ENCODE data around the gene PIK3R2.
"Not testable (repeated sequence)": the region's sequence is repeated elsewhere in the genome, so short reads cannot be mapped to it uniquely, and the experiment has no call there.

The PIK3R2 gene

GRCh38 chr19:18203863-18204393 is 51.0 kb downstream of the PIK3R2 start, which contains the start of gene RAB3A:
Gene RAB3A (minus strand): TSS chr19:18204042. CDS start chr19:18202740, 1,302 bp downstream.
- DNase-seq (ENCODE audit: low read depth): peak; percentile 100

- no peak for DNase-seq (ENCODE audit: low read depth)
These were observed 51.6 kb downstream of the PIK3R2 start for GRCh38 chr19:18204394-18205199.

DNA sequence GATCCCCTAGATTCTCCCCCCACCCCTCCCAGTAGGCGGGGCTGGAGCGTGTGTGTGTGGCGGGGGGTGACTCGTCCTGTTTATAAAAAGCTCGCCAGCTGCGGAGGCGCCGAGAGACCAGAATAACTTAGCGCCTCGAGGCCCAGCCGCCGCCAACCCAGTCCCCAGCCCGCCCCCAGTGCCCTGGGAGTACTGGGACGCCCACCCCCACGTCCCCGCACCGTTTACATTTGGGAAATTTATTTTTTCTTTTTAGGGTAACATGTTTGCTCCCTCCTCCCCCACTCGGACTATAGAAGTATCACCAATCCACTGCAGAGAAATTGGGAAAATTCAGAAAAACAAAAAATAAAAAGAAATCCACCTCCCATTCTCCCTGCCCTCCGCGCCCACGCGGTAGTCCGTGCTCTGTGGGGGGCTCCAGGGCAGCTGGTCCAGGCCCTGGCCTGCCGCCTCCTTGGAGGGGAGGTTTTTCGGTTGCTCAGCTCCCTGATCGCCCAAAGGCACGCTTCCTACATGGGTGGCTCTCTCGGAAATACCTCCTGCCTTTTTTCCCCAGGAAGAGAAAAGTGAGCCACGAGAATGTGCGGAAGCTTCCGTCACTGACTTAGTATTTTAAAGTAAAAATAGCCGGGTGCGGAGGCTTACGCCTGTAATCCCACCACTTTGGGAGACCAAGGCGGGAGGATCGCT is 52.4 kb downstream of the PIK3R2 start:
- peak; percentile 27 for DNase-seq (ENCODE audit: low read depth)

DNA sequence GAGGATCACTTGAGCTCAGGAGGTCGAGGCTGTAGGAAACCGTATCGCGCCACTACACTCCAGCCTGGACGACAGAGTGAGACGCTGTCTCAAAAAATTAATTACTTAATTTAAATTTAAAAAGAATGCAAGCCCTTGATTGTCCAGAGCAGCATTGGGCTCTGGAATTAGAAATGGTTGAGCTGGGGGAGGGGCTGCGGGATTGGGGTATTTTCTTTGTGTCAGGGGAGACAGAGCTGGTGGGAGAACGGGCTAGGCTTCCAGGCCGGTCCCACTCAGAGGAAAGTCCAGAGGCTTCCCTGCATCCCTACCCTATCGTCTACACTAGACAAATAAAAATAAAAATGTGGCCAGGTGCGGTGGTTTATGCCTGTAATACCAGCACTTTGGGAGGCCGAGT is 53.1 kb downstream of the PIK3R2 start:
- no peak for DNase-seq (ENCODE audit: low read depth)

GRCh38 chr19:18208098-18208951 is 55.4 kb downstream of the PIK3R2 start:
- no peak for DNase-seq (ENCODE audit: low read depth)

- DNase-seq (ENCODE audit: low read depth): not testable (repeated sequence)
These were observed 56.9 kb downstream of the PIK3R2 start for GRCh38 chr19:18209912-18210311.

DNA sequence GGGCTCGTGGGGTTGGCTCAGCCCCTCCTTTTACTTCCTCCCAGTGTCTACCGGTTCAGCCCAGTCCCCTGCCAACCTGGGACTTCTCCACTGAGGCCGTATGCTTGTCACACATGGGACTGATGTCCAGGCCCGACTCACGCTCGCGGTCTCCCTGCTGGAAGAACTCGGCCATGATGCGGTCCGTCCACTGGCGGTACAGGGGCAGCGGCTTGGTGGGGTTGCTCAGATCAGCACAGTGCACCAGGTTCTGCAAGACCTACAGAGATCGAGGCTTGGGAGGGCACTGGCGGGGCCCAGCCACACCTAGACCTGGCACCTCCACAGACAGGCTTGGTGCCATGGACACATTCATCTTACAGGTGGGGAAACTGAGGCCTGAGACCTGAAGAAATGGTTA is 58.7 kb downstream of the PIK3R2 start:
- DNase-seq (ENCODE audit: low read depth): no peak

DNA sequence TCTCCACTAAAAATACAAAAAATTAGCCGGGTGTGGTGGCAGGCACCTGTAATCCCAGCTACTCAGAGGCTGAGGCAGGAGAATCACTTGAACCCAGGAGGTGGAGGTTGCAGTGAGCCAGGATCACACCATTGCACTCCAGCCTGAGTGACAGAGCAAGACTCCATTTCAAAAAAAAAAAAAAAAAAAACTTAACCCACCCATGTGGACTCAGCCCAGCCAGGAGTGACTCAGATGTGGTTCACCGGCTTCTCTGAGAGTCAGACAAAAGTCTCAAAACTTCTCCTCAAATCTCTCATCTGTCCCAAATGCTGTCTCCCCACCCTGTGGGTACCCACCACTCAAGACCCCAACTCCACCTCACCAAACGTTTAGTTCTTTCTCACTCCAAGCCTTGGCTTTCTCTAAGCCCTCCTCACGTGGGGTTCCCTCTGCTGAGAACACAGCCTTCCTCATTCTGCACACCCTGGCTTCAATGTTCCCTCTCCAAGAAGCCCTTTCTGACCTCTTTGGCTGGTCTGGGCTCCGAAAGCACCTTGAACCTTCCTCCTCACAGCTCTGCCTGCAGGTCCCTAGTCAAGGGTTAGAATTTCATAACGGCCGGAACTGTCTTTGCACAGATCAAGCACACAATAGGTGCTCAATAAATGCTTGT is 61.9 kb downstream of the PIK3R2 start:
- DNase-seq (ENCODE audit: low read depth): no peak

DNA sequence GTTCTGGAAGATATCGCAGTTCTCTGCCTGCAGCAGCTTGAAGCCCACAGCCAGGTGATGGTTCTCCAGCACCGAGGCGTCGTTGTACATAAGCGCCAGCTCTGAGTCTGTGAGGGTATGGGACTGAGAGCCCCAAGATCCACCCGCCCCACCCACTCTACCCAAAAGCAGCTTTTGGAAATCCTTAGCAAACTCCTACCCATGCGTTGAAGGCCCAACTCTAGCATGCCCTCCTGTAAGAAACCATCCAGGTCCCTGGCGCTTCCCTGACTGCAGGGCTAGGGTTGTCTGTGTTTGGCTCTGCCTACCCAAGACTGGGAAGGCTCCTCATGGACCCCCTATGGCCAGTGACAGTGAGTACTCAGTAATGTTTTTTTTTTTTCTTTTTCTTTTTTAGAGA is 63.8 kb downstream of the PIK3R2 start:
- DNase-seq (ENCODE audit: low read depth): no peak

GRCh38 chr19:18218159-18218558 is 65.2 kb downstream of the PIK3R2 start:
- no peak for DNase-seq (ENCODE audit: low read depth)

DNA sequence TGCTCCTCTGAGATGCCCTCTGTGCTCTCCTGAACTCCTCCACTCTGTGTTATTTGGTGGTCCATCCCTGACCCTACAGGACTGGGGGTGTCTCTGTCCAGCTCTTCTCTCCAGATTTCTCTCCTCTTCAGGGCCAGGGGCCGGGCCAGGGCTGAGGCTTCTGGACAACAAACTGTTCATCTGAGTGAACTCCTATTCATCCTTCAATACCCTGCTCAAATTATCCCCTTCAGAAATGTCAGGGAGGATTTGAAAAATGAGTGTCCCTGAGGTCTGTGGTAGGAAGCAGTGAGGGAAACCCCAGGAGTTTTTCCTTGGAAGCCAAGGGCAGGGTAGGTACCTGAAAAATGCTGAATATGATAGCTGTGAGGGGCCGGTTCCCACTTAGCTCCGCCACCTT is 65.6 kb downstream of the PIK3R2 start:
- no peak for DNase-seq (ENCODE audit: low read depth)
